HG02884 (cell line): ENCODE data around the gene CDT1.

ENCODE experiments used
- ATAC-seq: cut with Tn5 transposase; IDR thresholded peaks from one replicate; pipeline ENCODE4 v1.9.1; 2021; ENCODE audit warnings: mild to moderate bottlenecking, moderate library complexity; ENCODE audit not compliant: unreplicated experiment

Gene CDT1

DNA sequence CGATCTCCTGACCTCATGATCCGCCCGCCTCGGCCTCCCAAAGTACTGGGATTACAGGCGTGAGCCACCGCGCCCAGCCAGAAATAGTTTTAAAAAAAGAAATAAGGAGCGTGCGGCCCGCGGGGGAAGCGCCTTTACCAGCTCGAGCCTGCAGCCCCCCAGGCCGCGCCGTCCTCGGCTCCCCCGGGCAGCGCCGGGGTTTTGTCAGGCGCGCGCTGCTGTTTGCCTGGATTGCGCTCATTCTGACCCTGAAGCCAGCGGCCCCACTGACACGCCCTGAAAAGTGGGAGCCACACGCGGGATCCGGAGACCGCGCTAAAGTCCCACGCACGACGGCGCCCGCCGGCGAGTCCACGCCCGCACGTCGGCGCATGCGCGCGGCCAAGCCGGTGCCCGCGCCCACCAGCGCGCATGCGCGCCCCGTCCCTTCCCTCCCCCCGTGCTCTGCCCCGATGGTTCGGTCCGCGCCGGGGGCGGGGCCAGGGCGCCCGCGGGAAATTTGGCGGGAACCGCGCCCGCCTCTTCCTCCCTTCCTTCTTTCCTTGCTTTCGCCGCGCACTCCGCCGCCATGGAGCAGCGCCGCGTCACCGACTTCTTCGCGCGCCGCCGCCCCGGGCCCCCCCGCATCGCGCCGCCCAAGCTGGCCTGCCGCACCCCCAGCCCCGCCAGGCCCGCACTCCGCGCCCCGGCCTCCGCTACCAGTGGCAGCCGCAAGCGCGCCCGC is at the start of gene CDT1:
CDT1 (plus strand) TSS at position 526 of the 724 bp plus-strand sequence; CDS start at position 569, 43 bp downstream.
- no peak for ATAC-seq

DNA sequence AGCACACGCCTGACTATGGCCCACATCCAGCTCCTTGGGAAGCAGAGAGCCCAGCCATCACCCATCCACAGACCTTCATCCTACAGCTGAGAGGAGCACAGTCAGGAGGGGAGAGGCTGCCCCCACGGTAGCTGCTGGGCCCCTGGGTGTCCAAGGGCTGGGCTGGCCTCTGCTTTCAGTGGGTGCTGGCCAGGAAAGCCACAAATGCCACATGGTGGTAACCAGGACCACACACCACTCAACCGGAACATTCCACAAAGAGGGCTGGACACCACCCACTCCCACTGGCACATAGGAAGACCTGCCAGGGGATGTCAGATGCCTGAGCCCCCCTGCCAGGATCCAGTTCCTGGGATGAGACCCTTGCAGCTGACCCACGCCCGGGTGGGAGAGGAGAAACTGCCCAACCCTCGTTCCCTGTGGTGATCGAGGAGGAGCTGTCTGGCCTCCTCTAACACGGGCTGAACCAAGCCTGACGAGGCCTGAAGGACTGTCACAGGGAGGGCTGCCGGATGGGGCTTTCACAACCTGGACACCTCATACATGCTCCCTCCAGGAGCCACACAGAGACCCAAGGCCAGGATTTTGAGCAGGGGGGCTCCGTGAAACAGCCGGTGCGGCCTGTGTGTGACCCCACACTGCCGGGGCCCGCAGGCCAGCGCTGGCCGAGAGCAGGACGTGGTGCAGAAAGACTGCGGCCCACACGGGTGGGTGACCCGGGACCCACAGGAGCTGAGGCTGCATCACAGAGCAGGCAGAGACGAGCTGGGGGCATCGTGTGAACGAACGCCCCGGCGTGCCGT is 49.3 kb upstream of the CDT1 start:
- no peak for ATAC-seq

DNA sequence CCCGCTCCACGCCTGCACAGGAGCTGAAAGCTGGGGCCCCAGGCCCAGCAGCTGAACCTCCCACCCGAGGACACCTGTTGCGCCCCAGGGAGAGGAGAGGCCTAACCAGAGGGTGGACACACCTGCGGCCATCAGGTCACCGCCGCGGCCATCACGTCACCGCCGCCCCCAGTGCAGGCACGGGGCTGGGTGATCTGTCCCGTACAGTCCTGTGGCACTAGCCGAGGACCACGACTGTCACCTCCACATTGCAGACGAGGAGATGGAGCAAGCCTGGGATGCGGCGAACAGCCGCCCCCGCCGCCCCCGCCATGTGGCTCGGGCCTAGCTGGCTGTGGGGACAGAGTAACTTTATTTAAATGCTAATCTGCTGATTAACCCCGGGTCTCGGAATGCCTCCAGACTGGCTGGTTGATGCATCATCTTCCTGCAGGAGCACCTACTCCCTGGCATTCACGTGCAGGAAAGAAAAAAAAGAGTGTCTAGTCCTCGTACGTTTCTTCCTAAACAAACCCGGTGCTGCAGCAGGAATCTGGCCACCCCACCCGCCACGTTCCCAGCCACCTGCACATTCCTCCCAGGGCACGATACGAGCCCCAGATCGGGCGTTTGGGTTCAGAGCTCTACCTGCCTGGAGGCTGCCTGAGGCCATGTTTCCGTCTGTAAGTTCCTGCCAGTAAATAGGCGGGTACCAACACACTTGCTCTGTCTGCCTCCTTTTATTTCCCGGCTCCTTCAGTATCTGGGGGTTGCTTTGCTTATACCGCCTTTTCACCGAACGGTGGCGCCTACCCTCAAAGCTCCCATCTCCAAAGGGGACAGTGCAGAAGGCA is 48.5 kb upstream of the CDT1 start:
- ATAC-seq: no peak

DNA sequence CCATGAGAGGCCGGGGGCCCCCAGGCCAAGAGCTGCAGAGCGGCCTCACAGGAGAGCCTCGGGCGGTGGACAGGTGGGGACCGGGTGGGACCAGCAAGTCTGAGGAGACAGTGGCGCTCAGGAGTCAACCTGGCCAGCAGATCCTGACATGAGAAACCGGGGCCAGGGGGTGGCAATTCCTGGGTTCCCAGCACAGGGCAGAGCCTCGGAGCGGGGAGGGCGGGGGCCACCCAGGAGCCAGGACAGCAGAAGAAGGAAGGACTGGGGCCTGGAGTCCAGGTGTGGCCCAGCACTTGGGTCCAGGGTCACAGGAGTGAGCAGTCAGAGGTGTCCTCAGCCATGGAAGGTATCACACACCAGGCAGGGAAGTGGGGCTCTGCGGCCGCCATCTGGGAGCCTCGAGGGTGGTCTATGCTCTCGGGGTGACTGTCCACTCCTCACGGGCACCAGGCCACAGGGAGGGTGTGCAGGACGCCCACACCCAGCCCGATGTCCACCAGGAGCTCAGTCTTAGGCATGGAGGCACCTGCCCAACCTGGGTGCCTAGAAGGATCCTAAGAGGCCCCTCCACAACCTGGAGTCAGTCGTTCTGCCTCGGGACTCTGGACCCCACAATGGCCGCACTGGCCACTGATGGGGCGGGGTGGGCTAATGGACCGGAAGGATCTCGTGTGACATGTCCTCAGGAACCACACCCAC is 47.7 kb upstream of the CDT1 start:
- no peak for ATAC-seq

DNA sequence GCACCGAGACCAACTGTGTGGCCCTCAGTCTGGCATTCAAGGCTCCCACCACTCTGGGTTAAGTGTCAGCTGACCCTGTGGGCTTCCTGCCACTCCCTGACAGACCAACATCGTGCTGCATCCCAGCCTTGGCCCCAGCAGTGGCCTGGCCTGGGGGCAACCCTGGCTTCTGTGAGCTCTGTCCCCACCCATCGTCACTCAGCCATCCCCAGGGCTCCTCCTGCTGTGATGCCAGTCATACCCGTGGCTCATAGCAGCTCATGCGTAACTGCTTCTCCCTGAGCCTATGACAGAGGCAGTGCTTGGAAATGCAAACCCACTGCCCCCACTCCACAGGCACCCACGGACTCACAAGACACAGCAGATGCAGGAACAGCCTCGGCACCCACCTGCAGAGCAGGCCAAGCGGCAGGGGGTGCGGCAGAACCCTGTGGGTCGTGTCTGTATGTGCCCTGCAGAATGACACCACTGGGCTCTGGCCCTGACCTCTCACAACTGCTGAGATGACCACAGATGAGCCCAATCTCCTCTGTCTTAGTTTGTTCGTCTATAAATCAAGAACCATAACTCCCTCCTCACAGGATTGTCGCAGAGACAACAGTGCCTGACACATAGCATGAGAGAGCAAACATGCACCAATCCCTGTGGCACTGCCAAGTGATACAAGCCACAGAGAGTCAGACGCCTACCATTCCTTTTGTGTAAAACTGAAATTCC is 45.2 kb upstream of the CDT1 start:
- ATAC-seq: no peak

DNA sequence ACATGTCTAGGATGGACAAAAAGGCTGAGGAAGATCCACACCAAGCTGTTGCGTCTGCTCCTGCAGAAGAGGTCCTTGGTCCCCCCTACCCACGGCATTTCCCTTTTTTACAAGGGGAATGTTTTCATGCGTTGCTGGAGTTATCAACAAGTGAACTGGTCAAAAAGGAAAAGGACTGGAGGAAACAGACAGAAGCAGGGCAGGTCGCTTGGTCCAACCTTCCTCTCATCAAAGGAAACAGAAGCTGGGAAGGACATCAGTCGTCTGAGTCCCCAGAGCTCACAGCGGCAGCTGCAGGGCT is 44.7 kb upstream of the CDT1 start:
- ATAC-seq: no peak

DNA sequence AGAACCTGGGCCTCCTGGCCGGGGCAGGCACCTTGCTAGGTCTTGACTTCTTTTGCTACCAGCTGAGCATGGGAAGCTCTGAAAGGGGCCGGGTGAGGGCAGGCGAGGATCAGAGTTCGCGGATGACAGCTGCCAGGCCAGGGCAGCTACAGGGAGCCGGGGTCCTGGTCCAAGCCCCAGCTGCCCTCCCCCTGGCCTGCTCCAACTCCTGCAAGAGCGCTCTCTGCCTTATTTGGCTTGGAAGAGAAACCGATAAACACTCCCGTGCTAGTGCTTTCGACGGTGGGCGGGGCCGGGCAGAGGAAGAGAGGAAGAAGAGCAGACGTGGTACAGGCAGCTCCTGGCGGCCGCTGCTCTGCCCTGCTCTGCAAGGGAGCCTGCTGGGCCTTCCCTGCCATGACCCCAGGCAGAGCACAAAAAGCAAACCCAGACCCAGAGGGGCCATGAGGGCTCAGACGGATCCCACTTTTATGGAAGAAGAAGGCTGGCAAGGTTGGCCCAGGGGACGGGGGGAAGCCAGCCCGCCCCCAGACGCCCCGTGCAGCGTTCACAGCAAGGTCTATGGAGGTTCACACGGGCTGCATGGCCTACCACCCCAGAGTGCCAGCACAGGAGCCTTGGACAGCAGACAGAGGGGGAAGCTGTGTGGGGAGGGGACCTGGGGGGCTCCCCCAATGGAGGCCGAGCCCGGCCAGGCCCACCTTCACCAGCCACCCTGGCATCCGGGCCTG is 44.2 kb upstream of the CDT1 start:
- no peak for ATAC-seq

DNA sequence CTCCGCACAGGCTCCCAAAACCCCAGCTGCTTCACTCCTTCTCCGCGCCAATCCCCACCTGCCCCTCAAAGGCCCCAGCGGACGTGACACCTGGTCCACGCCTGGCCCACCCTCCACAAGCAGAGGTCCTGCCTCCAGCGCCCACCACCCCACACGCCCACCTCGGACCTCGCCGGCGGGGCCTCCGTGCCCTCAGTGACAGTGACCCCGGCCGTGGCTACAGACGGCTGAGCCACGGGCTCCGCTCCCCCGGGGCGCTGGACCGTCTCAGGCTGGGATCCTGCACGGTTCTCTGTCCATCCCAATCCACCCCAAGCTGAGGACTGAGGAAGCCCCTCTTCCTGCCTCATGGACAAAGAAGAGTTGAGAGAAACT is 43.6 kb upstream of the CDT1 start:
- no peak for ATAC-seq

DNA sequence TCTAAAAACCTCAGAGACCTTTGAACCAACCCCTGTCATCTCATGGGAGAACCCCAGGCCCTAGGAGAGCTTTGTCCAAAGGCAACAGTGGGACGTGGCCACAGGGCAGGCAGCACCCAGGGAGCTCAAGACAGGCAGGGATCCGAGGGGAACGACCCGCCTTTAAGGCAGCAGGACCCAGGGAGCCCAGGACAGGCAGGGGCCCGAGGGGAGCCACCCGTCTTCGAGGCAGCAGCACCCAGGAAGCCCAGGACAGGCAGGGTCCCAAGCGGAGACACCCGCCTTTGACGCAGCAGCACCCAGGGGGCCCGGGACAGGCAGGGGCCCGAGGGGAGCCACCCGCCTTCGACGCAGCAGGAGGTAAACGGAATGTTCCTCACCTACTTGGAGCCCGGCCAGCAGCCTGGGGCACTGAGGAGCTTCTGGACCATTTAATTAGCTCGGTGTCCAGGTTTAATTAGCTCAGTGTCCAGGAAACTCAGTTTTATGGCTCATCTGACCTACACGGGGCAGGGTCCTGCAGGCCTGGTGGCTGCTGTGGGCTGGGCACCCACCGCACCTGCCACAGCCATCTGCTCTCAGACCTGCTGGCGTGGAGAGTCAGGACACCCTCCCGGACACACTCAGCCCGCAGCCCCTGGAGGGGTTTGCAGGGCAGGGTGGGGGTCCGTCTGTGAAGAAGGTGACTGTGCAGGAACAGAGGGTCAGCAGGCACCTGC is 43.0 kb upstream of the CDT1 start:
- ATAC-seq: no peak

DNA sequence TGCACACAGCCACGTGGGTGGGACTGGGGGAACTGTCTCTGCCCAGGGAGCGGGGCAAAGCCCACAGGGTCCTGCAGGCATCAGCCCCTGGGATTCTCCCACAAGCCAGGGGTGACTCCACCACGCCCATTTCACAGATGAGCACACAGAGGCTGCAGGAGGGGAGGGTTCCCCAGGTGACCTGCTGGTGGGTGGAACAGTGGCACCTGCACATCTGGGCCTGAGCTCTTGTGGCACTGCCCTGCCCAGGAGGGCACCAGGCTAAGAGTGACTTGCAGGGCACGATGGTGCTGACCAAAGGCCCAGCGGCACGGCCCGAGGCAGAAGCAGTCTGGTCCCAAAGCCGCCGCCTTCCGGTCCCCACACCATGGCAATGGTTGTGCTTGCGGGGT is 42.5 kb upstream of the CDT1 start:
- ATAC-seq: no peak

DNA sequence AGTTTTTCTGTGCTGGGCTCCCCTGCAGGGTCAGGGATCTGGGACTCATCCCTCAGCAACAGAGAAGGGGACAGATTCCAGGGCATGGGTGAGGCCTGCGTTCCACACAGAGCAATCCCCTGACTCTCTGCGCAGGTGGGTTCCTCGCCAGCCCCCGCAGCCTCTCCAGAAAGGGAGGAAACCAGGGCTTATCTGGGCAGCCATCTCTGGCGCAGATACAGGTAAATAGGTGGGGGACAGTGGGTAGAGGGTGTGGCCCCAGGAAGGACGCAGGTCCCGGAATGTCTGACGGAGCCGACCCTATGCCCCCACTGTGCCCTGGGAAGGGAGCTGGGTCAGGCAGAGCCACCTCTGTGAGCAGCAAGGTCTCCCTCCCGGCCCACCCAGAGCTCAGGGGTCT is 41.8 kb upstream of the CDT1 start:
- ATAC-seq: no peak

DNA sequence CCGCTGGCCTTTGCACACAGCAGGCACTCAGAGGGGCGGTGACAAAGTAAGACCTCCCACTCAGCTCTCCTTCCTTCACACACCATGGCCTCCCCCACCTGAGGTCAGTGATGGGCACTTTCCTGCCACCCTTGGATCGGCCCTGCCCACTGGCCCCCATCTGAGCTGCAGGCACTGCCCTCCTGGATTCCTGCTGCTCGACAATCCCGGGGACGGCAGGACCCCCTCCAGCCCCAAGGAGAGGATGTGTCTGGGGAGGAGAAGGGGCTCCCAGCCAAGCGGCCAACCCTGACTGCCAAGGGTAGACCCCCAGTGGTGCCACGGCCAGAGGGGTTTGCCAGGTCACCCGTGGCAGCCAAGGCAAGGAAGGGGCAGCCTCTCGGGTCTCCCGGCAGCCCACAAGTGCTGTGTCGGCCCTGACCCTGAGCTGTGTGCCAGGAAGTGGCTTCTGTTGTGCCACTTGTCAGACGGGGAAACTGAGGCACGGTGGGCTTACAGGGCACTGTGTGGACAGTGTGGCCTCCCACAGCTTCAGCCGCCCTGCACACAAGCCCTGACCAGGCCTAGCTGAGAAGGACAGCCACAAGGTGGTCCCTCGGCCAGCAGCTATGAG is 41.2 kb upstream of the CDT1 start:
- ATAC-seq: no peak

DNA sequence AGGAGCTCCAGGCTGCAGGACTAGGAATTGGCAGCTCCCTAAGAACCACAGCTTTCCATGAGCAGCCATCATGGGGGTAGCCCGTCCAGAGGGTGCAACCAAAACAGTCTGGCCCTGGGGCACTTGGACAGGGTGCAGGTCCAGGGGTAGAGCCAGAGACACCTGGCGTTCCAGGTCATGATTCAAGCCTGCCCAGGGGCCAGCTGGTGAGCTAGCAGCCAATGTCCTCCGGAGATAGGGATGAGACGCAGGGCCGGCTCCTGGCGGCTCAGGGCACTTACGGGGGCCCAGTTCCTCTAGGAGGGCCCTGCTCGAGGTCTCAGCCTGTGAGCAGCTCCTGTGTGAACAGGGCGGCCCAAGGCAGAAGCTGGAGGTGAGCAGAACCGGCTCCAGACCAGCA is 40.6 kb upstream of the CDT1 start:
- ATAC-seq: no peak

DNA sequence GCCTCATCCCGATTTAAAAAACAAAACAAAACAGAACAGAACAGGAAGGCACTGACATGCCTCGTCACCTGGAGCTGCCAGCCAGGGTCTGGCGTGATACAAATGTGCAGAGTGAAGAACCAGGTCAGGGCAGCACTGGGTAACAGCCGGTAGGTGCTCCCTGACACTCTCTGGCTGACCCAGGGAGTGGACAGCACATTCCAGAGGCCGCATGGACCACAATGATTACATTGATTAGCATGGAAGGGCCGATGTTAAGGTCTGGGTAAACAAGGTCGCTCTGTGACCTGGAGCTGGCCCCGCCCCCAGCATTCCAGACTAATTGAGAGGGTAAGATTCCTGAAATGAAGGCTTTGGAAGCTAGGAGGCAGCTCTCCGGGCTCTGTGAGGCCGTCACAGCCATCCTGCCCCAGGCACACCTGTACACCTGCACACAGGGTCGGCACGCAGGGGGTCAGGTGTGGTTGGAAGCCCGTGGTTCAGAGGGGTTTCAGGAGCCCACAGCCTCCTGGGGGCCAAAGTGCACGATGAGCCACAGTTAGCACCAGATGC is 40.0 kb upstream of the CDT1 start:
- ATAC-seq: no peak

DNA sequence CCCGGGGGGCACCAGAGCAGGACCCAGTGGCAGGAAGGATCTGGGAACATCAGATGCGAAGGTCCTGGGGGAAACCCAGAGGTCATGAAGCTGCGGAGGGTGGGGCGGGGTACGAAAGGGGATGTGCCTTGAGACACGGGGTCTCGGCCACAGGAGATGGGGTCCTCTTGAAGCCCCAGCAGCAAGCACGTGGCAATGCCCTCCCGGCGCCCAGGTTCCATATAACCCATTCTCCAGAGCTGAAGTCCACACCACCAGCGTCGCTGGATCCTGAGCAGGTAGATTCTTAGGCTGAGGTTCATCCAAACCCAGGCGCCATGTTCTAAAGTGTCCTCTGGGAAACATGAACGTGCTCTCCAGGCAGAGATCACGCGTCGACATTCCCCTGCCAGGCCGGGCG is 39.5 kb upstream of the CDT1 start:
- no peak for ATAC-seq

DNA sequence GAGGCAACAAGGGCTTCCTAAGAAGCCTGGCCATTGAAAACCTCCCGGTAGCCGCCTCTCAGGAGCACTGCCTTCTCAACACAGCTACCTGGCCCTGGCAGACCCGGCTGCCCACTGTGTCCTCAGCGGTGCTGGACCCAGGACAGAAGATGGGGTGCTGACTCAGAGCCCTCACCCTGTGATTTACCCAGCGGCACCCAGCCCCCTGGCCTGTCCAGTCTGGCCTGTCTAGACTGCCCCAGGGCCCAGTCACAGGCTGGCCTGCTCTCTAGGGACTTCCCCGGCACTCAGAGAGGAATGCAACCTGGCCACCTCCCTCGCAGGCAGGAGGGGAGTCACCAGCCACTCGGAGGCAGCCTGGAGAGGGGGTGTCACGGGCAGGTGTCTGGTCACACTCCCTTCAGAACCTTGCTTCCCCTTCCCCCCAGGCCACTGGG is 38.7 kb upstream of the CDT1 start:
- ATAC-seq: no peak

DNA sequence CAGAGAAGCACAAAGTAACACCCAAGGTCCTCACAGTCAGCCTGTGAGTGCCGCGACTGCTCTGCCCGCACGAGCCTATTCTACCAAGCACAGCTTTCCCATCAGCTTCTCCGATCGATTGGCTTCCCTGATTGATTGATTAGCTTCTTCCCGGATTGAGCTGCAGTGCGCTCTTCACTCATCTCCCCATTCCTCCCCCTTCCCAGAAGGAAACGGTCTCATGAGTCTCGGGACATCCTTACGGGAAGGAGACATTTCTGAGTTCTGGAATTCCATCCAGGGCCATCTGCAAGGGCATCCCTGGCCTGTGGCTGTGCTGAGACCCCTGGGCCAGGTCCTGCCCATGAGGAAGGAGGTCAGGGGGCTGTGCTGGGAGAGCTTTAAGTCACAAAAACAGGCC is 36.6 kb upstream of the CDT1 start:
- ATAC-seq: no peak

DNA sequence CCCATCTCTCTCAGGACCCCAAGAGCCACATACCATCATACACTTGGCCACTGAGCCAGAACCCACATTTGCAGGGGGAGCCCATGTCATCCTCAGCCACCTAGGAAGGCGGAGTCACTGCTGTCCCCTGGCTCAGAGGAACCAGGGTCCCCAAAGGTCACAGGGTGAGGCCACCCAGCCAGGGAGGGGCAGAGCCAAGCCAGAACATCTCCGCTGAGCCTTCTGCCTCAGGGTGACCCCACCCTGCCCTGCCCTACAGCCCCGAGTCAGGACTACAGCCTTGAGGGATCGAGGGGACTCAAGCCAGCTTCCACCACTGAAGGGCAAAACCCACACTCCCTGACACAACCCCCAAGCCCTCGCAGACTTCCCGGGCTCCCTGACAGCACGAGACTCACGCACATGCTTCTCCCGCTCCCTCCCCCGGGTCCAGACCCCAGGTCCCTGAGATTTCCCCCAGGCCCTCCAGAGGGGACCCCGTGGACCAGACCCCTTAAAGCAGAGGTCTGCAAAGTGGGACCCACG is 36.0 kb upstream of the CDT1 start:
- ATAC-seq: no peak
